B cell (primary cell): ENCODE measurements around the gene KLHL13. TPM values are rescaled to one million over a fixed set of nuclear protein-coding genes. Genes with fewer than 3 reads are reported as not detected.

ENCODE experiments used
- ATAC-seq: fragments of 200-7000 bp; cut with Tn5 transposase; one replicate; pipeline ENCODE4 v1.10.0; 2021; ENCODE audit warnings: low read depth, mild to moderate bottlenecking, moderate number of reproducible peaks, moderate library complexity
- CTCF ChIA-PET: fragments of 350-600 bp; sonication (Branson Sonifier 250); formaldehyde crosslinking; loops from one replicate; lab custom pipeline; 2021; ENCODE audit warnings: antibody characterized with exemption, inconsistent platforms; lab: Charles Lee
- POLR2A ChIA-PET: fragments of 350-600 bp; sonication (Branson Sonifier 250); formaldehyde crosslinking; loops from one replicate; lab custom pipeline; 2021; ENCODE audit warnings: antibody characterized with exemption; lab: Charles Lee
- DNase-seq: peaks from one replicate; pipeline ENCODE4 v3.0.0; 2013
- H2AFZ ChIP-seq: 2 replicates; pipeline ENCODE4 v1.6.1; 2012; ENCODE audit warnings: mild to moderate bottlenecking, low read depth, low read length; ENCODE audit not compliant: insufficient read depth, poor library complexity, severe bottlenecking
- H3K27ac ChIP-seq, 2 donors: 1 replicate in 1 of 2; 2 replicates in 1 of 2; pipeline ENCODE4 v1.5.1; 2012 to 2013; ENCODE audit warnings: low read length in 2 of 2, mild to moderate bottlenecking in 2 of 2, moderate library complexity in 1 of 2
- H3K27me3 ChIP-seq, 4 experiments: fragments of 200-600 bp in 1 of 4; sonication (generic) in 1 of 4; replicated peaks in 1 of 4; 1 replicate in 2 of 4; 2 replicates in 2 of 4; pipeline versions ENCODE4 v1.6.1 to v1.7.0; 2013 to 2016; ENCODE audit warnings: low read length in 3 of 4, mild to moderate bottlenecking in 2 of 4, mixed read lengths in 1 of 4, moderate library complexity in 1 of 4; ENCODE audit not compliant: insufficient read depth in 4 of 4, control insufficient read depth in 3 of 4; ENCODE audit errors: control extremely low read depth in 1 of 4
- H3K36me3 ChIP-seq, 2 experiments: replicated peaks in 1 of 2; 1 replicate in 1 of 2; 2 replicates in 1 of 2; pipeline versions ENCODE4 v1.6.1 to v1.7.1; 2013; ENCODE audit warnings: low read length in 1 of 2; ENCODE audit not compliant: insufficient read depth in 2 of 2, control insufficient read depth in 1 of 2; ENCODE audit errors: control extremely low read depth in 1 of 2, extremely low read depth in 1 of 2
- H3K4me1 ChIP-seq, 2 donors: fragments of 200-600 bp in 1 of 2; sonication (generic) in 1 of 2; 1 replicate in 1 of 2; 2 replicates in 1 of 2; pipeline versions ENCODE4 v1.5.1 to v1.6.1; 2013 to 2017; ENCODE audit warnings: low read length in 2 of 2; ENCODE audit not compliant: control insufficient read depth in 2 of 2, insufficient read depth in 2 of 2
- H3K4me2 ChIP-seq: replicated peaks from 2 replicates; pipeline ENCODE3; 2012; ENCODE audit warnings: mild to moderate bottlenecking, low read depth, low read length; ENCODE audit not compliant: poor library complexity, severe bottlenecking
- H3K4me3 ChIP-seq, 5 experiments: fragments of 200-600 bp in 1 of 5; sonication (generic) in 1 of 5; 1 replicate in 3 of 5; 2 replicates in 2 of 5; pipeline versions ENCODE4 v1.5.1 to v1.7.0; 2011 to 2016; ENCODE audit warnings: low read length in 4 of 5, mild to moderate bottlenecking in 4 of 5, low read depth in 2 of 5, control low read depth in 1 of 5, moderate library complexity in 1 of 5; ENCODE audit not compliant: insufficient read depth in 1 of 5; ENCODE audit errors: control extremely low read depth in 1 of 5, extremely low read depth in 1 of 5
- H3K79me2 ChIP-seq: fragments of 200-600 bp; sonication (generic); one replicate; pipeline ENCODE4 v1.6.0; 2016; ENCODE audit warnings: low read length; ENCODE audit not compliant: control insufficient read depth, insufficient read depth
- H3K9ac ChIP-seq: fragments of 200-600 bp; sonication (generic); 2 replicates; pipeline ENCODE4 v1.6.1; 2017; ENCODE audit warnings: mild to moderate bottlenecking, low read length, moderate library complexity
- H3K9me3 ChIP-seq, 3 donors: one replicate each; pipeline versions ENCODE4 v1.6.1 to v1.7.1; 2013; ENCODE audit warnings: low read length in 2 of 3; ENCODE audit not compliant: control insufficient read depth in 2 of 3, insufficient read depth in 1 of 3; ENCODE audit errors: control extremely low read depth in 1 of 3
- H4K20me1 ChIP-seq: 2 replicates; pipeline ENCODE4 v1.6.0; 2012; ENCODE audit warnings: mild to moderate bottlenecking, low read length; ENCODE audit not compliant: insufficient read depth, control insufficient read depth, poor library complexity, severe bottlenecking
- H3K27ac Mint-ChIP-seq: one replicate; pipeline ENCODE4 v1.8.0; 2021; ENCODE audit warnings: mixed read lengths
- H3K27me3 Mint-ChIP-seq: one replicate; pipeline ENCODE4 v1.8.0; 2021; ENCODE audit warnings: mixed read lengths
- H3K4me1 Mint-ChIP-seq: one replicate; pipeline ENCODE4 v1.8.0; 2021; ENCODE audit warnings: mixed read lengths
- H3K4me3 Mint-ChIP-seq: one replicate; pipeline ENCODE4 v1.8.0; 2021; ENCODE audit warnings: mixed read lengths
- H3K9me3 Mint-ChIP-seq: one replicate; pipeline ENCODE4 v1.8.0; 2022; ENCODE audit warnings: mixed read lengths; ENCODE audit not compliant: insufficient read depth
- EZH2 ChIP-seq: IDR thresholded peaks from 2 replicates; pipeline ENCODE4 v1.6.1; 2012; ENCODE audit warnings: borderline replicate concordance, low read depth, mild to moderate bottlenecking, moderate library complexity, low read length; ENCODE audit not compliant: insufficient read depth, poor library complexity, severe bottlenecking
- WGBS: methylation state at CpG from one replicate; pipeline ENCODE4 v1.1.5; 2013; ENCODE audit warnings: missing lambda C conversion rate; ENCODE audit not compliant: insufficient coverage; 5-methylcytosine and 5-hydroxymethylcytosine counted together
- intact Hi-C: fragments of 100-400 bp; cut with micrococcal nuclease; formaldehyde crosslinking; loops from one replicate; pipeline ENCODE4 v1.10.0; 2022
- polyA plus RNA-seq: library from polyadenylated mRNA; depleted of rRNA; stranded (reverse); fragments of >200 nt; gene quantifications from 2 replicates; pipeline ENCODE4 v1.2.3, GENCODE V29; 2012
- total RNA-seq, 2 donors: library from RNA; stranded (reverse); fragments of 120-200 nt in 1 of 2; gene quantifications; 1 replicate in 1 of 2; 2 replicates in 1 of 2; pipeline versions ENCODE4 v1.2.3 to v1.2.4, GENCODE V29; 2013 to 2022
- TF ChIP-seq, protein P1 (sequence below): fragments of 200-600 bp; IDR thresholded peaks from one replicate; pipeline ENCODE4 v1.8.0; 2022; ENCODE audit warnings: antibody characterized with exemption, mild to moderate bottlenecking

Gene KLHL13
- total and polyA plus RNA-seq, 2 donors (not counting 1 experiment from before 2014, with no cell fraction given) = 0.04 TPM; not detected in 1

DNA sequence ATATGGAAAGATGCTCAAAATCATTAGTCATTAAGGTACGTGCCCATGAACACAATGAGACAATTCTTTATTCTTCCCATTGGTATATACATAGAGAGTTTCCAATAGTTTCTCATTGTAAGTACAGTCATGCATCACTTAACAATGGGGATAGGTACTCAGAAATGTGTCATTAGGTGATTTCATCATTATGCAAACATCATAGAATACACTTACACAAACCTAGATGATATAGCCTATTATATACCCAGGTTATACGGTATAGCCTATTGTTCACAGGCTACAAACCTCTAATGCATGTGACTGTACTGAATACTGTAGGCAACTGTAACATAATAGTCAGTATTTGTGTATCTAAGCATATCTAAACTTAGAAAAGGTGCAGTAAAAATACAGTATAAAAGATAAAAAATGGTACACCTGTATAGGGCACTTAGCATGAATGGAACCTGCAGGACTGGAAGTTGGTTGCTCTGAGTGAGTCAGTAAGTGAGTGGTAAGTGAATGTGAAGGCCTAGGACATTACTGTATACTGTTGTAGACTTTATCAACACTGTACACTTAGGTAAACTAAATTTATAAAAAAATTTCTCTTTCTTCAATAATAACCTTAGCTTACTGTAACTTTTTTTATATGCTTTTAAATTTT lies 49.6 kb downstream of the KLHL13 start:
- DNase-seq (no peak), ATAC-seq (no peak)
- H3K27me3 Mint-ChIP-seq = peaks cover 5% of the 10 kb centered on the region
- Histone ChIP-seq H3K79me2 (no peaks in the 10 kb centered on the region), H3K9me3 (no peaks in the 10 kb centered on the region), H2AFZ (no peak overlapping the region), H3K4me3 (no peak overlapping the region), H3K27ac (no peak overlapping the region), H4K20me1 (no peaks in the 10 kb centered on the region), H3K36me3 (no peaks in the 10 kb centered on the region), H3K27me3 (no peaks in the 10 kb centered on the region), H3K4me1 (peaks cover 0 to 3% of the 10 kb centered on the region in 2 donors), H3K4me2 (no peak overlapping the region), H3K9ac (no peak overlapping the region)
- TF ChIP-seq, protein P1, sequence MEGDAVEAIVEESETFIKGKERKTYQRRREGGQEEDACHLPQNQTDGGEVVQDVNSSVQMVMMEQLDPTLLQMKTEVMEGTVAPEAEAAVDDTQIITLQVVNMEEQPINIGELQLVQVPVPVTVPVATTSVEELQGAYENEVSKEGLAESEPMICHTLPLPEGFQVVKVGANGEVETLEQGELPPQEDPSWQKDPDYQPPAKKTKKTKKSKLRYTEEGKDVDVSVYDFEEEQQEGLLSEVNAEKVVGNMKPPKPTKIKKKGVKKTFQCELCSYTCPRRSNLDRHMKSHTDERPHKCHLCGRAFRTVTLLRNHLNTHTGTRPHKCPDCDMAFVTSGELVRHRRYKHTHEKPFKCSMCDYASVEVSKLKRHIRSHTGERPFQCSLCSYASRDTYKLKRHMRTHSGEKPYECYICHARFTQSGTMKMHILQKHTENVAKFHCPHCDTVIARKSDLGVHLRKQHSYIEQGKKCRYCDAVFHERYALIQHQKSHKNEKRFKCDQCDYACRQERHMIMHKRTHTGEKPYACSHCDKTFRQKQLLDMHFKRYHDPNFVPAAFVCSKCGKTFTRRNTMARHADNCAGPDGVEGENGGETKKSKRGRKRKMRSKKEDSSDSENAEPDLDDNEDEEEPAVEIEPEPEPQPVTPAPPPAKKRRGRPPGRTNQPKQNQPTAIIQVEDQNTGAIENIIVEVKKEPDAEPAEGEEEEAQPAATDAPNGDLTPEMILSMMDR = no peak
- TF ChIP-seq EZH2 = no peak
- H3K4me1 Mint-ChIP-seq = peaks cover 10% of the 10 kb centered on the region
- H3K4me3 Mint-ChIP-seq = no peak overlapping the region
- intact Hi-C loops = no loop called here
- ChIA-PET POLR2A (no interaction called here), CTCF (no interaction called here)
- H3K27ac Mint-ChIP-seq = no peak overlapping the region
- no peaks in the 10 kb centered on the region for H3K9me3 Mint-ChIP-seq
- WGBS = no CpG with 5 or more reads among the region's 2 CpGs

DNA sequence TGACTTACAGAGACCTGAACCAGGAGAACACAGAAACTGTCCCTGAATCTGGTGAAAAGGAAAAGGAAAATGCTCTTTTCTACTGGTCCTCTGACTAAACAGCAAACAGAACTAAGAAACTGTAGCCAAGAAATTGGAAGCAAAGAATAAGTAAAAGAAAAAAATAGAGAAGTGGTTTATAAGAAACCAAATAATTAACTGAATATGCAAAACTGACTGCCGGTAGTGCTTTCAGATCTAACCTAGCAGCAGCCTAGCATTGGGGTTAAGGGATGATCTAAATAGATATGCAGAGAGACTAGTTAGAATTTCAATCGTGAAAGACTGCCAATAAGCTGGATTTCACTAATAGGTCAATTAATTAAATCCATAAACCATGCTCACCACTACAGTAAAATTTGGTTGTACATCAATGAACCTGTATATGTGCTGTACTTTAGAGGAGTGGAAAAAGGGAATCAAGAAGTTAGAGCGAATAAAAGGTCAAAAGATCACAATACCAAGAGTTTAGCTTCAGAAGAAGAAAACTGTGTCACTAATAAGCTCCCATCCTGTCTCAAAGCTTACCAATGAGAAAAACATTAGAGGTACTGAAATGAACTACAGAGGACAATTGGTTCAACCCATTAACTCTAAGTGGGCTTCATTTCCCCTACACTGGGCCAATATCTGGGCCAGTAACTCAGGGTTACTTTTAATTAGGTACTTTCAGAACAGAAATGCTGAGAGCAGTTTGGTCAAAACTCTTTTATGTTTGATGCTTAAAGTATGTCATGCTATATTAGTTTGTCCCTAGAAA lies 53.6 kb downstream of the KLHL13 start:
- H3K79me2 ChIP-seq = no peaks in the 10 kb centered on the region
- H3K9ac ChIP-seq = no peak overlapping the region
- no peaks in the 10 kb centered on the region for H3K9me3 Mint-ChIP-seq
- POLR2A ChIA-PET = no interaction called here
- H2AFZ ChIP-seq = no peak overlapping the region
- H4K20me1 ChIP-seq = no peaks in the 10 kb centered on the region
- ATAC-seq (no peak), DNase-seq (no peak)
- H3K27ac Mint-ChIP-seq = no peak overlapping the region
- intact Hi-C loops = no loop called here
- no peak overlapping the region for H3K4me2 ChIP-seq
- no peaks in the 10 kb centered on the region for H3K9me3 ChIP-seq
- no peaks in the 10 kb centered on the region for H3K27me3 ChIP-seq
- TF ChIP-seq, protein P1 = no peak
- TF ChIP-seq EZH2 = no peak
- no peaks in the 10 kb centered on the region for H3K36me3 ChIP-seq
- no peak overlapping the region for H3K4me3 Mint-ChIP-seq
- peaks cover 3% of the 10 kb centered on the region for H3K27me3 Mint-ChIP-seq
- no CpG with 5 or more reads among the region's 3 CpGs for WGBS
- no peak overlapping the region for H3K4me3 ChIP-seq
- H3K4me1 Mint-ChIP-seq = peaks cover 15% of the 10 kb centered on the region
- H3K4me1 ChIP-seq = peaks cover 0 to 3% of the 10 kb centered on the region in 2 donors
- no peak overlapping the region for H3K27ac ChIP-seq
- CTCF ChIA-PET = no interaction called here
